Rectal smooth muscle tissue (tissue), 1 donor: Measurements from ENCODE around the gene ZNF20.
"Not testable (repeated sequence)": the region's sequence is repeated elsewhere in the genome, so short reads cannot be mapped to it uniquely, and the experiment has no call there.

ENCODE experiments used
- H3K27ac ChIP-seq: one replicate; pipeline ENCODE4 v1.7.0; 2013; ENCODE audit warnings: low read depth, low read length, inconsistent platforms
- H3K27me3 ChIP-seq: one replicate; pipeline ENCODE4 v1.7.0; 2013; ENCODE audit warnings: low read length; ENCODE audit not compliant: control insufficient read depth, insufficient read depth
- H3K36me3 ChIP-seq: one replicate; pipeline ENCODE4 v1.7.0; 2013; ENCODE audit warnings: low read length; ENCODE audit not compliant: control insufficient read depth, insufficient read depth
- H3K4me1 ChIP-seq: one replicate; pipeline ENCODE4 v1.7.0; 2013; ENCODE audit warnings: low read length; ENCODE audit not compliant: control insufficient read depth, insufficient read depth
- H3K4me3 ChIP-seq: one replicate; pipeline ENCODE4 v1.7.0; 2013; ENCODE audit warnings: low read length
- H3K9ac ChIP-seq: one replicate; pipeline ENCODE4 v1.7.0; 2013; ENCODE audit warnings: low read length

ZNF20 gene

DNA sequence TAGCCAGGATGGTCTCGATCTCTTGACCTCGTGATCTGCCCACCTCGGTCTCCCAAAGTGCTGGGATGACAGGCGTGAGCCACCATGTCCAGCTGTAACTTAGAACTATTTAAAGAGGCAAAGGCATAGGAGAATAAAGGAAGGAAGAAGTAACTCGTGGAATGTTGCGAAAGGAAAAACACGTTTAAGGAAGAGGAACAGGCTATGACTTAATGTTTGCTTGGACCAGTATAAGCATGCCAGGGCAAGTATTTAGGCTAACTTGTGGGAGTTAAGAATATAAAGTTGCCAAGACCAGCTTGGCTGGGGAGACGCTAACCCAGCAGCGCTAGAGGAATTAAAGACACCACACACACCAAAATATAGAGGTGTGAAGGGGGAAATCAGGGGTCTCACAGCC, 42.1 kb downstream of the ZNF20 start:
- Histone ChIP-seq H3K4me3 (no peak overlapping the region), H3K9ac (no peak overlapping the region), H3K27ac (no peak overlapping the region), H3K27me3 (no peaks in the 10 kb centered on the region), H3K4me1 (no peaks in the 10 kb centered on the region), H3K36me3 (no peaks in the 10 kb centered on the region)

DNA sequence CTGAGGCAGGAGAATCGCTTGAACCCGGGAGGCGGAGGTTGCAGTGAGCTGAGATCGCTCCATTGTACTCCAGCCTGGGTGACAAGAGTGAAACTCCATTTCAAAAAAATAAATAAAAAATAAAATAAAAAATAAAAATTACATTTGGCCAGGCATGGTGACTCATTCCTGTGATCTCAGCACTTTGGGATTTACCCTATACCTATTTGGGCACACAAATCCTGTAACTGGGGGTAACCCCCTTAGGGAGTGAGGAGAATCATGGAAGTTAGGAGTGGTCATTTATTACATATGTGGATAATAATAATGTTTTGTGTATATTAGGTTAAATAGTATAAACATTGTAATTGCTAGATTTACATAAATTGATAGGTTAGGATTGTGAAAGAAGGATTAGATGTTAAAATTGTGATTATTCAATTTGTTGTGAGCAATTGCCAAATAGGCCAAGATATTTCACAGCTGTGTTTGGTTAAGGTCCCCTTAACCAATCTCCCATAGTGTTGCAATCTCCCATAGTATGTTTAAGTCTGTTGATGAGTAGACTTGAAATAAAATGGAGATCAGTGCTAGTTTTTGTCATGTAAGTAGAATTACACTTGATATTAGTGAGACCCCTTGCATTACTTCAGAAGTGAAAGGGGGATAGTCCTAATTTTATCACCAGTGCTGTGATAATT, 44.9 kb downstream of the ZNF20 start:
- Histone ChIP-seq H3K4me3 (no peak overlapping the region), H3K36me3 (no peaks in the 10 kb centered on the region), H3K4me1 (no peaks in the 10 kb centered on the region), H3K9ac (no peak overlapping the region), H3K27me3 (no peaks in the 10 kb centered on the region), H3K27ac (no peak overlapping the region)

DNA sequence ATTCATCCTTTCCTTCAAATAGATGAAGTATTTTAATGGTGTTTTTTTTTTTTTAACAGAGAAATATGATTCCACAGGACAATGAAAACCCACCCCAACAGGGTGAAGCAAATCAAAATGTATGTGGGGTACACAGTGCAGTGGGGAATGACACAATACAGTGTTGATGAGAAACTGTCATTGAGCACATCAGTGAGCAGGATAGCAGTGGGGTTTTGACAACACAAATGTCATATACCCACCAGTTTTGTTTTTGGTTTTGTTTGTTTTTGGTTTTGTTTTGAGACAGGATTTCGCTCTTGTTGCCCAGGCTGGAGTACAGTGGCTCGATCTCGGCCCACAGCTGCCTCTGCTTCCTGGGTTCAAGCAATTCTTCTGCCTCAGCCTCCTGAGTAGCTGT, 46.4 kb downstream of the ZNF20 start:
- Histone ChIP-seq H3K27ac (no peak overlapping the region), H3K4me3 (no peak overlapping the region), H3K27me3 (no peaks in the 10 kb centered on the region), H3K36me3 (no peaks in the 10 kb centered on the region), H3K4me1 (no peaks in the 10 kb centered on the region), H3K9ac (no peak overlapping the region)

DNA sequence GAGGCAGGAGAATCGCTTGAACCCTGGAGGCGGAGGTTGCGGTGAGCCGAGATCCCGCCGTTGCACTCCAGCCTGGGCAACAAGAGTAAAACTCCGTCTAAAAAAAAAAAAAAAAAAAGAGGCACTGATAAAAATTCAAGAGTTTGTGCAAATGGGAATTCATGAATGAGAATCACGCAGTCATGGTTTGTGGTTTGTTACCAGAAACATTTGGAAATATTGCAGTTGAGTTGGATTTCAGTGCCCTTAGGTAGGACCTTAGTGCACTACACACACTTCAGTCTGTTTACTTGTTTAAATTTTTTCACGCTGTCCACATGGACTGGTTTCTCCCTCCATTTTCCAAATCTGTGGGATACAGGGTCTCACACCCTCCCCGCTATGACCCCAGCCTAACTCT, 47.2 kb downstream of the ZNF20 start:
- H3K9ac ChIP-seq, result no peak overlapping the region
- no peak overlapping the region for H3K27ac ChIP-seq
- no peaks in the 10 kb centered on the region for H3K36me3 ChIP-seq
- H3K4me1 ChIP-seq, result no peaks in the 10 kb centered on the region
- H3K4me3 ChIP-seq, result peak overlapping the region; percentile 83
- H3K27me3 ChIP-seq, result no peaks in the 10 kb centered on the region

DNA sequence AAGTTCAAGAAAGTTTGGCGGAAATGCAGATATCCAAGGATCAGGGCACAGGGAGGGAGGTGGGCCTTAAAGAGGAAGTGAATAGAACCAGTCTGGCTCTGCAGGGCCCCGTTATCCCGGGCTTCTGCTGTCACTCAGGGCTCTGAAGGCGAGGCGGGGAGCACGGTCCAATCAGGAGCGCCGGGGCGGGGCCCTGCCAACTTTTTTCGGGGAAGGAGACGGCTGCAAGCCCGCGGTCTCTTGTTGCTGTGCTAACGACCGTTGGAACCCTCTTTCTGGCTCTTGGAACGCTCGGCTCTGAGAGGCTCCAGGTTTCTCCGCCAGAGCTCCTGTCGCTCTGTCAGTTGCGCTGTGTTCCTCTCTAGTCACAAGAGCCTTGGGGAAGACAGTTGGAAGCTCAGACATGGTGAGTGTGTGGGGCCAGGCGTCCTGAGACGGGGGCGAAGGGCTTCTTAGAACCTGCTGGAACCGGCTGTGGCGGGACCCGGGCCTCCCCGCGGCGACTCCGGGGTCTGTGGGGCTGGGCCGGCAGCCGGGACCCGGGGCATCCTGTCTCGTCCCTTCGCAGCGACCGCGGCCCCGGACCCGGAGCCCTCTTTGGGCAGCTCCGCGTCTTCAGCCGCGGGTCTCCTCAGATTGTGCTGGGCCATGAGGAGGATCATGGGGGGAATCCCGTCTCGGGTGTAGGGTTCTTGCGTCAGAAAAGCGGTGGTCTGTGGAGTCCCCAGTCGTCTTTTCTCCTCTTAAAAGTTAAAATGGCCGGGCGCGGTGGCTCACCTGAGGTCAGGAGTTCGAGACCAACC, 47.9 kb downstream of the ZNF20 start:
- H3K27ac ChIP-seq, result peak overlapping the region; percentile 69

DNA sequence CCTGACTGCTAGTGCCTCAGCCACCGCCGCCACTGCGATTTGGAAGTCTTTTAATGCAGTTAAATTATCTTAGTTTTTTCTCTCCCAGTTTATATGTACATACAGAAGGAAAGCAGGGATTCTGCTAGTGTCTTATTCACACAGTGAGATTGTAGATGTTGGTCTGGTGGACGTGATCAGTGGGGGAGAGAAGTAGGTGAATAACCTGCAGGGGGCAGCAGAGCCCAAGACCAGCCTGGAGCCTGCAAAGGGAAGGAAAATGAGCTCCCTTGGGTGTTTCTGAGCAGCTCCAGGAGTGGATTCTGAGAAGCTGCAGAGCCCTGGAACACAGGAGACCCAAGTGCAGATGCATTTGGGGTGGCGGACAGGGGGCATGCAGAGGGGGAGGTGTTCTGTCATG, 49.3 kb downstream of the ZNF20 start:
- Histone ChIP-seq H3K4me1 (no peaks in the 10 kb centered on the region), H3K36me3 (no peaks in the 10 kb centered on the region), H3K9ac (no peak overlapping the region), H3K4me3 (no peak overlapping the region), H3K27me3 (no peaks in the 10 kb centered on the region), H3K27ac (no peak overlapping the region)

More for the DNA sequence above, 47.9 kb downstream of the ZNF20 start:
- H3K27me3 ChIP-seq, result no peaks in the 10 kb centered on the region
- no peaks in the 10 kb centered on the region for H3K36me3 ChIP-seq
- H3K4me1 ChIP-seq, result no peaks in the 10 kb centered on the region
- H3K4me3 ChIP-seq, result peak overlapping the region; percentile 83
- H3K9ac ChIP-seq, result peak overlapping the region; percentile 49

DNA sequence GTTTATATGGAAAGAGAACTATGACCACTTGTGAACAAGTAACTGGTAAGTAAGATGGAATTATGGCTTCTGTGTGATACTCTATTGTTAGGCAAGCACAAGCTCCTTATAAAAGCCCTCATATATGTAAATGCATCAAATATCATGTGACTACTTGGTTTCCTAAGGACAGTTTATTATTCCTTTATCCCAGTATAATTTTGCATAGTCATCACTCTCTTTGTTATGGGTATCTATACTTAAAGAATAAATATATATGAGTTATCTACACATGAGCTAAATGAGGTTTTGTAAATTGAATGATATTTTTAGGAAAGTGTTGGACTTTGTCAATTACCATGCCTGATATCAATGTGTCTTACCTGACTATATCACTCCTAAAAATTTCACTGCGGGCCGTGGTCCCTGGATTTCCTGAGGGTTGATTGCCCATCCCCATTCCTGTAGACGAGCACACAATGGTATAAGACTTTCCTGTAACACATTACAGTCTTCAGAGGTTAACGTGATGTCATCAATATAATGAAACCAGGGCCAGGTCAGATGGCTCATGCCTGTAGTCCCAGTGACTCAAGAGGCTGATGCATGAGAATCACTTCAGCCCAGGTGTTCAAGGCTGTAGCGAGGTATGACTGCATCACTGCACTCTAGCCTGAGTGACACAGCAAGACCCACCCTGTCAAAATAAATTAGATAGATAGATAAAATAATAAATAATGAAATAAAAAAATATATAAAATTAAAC, 54.9 kb downstream of the ZNF20 start:
- Histone ChIP-seq H3K9ac (no peak overlapping the region), H3K27ac (no peak overlapping the region), H3K4me1 (no peaks in the 10 kb centered on the region), H3K27me3 (no peaks in the 10 kb centered on the region), H3K4me3 (no peak overlapping the region), H3K36me3 (no peaks in the 10 kb centered on the region)

DNA sequence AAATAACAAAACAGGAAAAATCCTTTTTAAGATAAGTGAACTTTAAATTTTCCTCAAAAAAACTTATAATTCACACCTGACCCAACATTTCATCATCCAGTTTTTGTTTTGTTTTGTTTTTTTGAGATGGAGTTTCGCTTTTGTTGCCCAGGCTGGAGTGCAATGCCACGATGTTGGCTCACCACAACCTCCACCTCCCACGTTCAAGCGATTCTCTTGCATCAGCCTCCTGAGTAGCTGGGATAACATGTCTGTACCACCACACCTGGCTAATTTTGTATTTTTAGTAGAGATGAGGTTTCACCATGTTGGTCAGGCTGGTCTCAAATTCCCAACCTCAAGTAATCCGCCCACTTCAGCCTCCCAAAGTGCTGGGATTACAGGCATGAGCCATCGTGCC, 56.8 kb downstream of the ZNF20 start:
- H3K27me3 ChIP-seq, H3K27ac ChIP-seq, H3K9ac ChIP-seq, H3K4me1 ChIP-seq, H3K4me3 ChIP-seq, H3K36me3 ChIP-seq: not testable (repeated sequence)
